ENCODE data around the gene COLGALT1.
"Not testable (repeated sequence)": the region's sequence is repeated elsewhere in the genome, so short reads cannot be mapped to it uniquely, and the experiment has no call there.

COLGALT1 gene

DNA sequence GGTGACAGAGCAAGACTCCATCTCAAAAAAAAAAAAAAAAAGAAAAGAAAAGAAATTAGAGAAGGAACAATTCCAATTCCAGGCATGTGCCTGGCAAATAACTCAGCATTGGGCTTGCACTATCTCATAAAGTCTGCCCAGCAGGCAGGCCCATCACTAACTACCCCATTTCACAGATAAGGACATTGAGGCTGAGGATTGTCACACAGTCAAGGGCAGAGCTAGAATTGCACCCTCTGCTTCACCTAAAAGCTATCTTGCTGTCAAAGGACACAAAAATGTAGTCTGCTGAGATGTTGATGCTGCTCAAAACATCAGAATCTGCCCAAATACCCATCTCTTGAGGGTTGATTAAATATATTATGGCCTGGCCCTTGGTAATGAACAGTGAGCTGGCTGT is 20.7 kb upstream of the COLGALT1 start:
- DNase-seq, result no peak

DNA sequence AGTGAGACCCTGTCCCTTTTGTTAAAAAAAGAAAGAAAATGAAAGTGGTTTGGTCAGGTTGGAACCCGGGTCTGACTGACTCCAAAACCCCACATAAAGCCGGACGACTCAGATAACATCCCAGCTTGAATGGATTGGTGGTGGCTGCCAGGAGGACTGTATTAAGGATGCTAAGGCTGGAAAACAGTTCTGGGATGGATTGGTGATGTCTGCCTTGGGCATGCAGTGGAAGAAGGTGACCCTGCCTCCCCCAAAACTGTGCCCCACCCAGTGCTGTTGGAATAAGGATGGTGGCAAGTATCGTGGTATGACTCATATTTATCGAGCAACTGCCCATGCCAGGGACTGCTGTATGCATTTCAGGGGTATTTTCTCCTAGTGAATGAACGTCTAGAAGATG is 18.5 kb upstream of the COLGALT1 start:
- DNase-seq, result no peak

DNA sequence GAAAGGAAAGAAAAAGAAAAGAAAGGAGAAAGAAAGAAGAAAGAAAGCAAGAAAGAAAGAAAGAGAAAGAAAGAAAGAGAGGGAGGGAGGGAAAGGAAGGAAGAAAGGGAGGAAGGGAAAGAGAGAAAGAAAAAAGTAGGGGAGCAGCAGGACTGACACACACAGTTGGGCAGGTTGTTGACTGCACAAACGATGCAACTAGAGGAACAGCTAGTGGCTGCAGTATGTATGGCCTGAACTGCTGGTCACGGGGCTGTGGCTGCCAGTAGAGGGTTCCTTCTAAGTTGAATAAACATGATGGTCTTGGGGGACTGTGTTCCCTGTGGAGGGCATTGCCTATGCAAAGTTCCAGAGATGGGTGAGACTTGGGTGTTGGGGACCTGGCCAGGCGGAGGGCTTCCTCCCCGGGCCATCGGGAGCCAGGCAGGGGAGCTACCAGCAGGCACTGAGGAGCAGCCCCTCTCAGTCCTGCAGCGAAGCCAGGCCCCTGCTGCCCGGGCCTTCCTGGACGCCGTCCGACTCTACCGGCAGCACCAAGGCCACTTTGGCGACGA is 16.7 kb upstream of the COLGALT1 start:
- no peak for DNase-seq

DNA sequence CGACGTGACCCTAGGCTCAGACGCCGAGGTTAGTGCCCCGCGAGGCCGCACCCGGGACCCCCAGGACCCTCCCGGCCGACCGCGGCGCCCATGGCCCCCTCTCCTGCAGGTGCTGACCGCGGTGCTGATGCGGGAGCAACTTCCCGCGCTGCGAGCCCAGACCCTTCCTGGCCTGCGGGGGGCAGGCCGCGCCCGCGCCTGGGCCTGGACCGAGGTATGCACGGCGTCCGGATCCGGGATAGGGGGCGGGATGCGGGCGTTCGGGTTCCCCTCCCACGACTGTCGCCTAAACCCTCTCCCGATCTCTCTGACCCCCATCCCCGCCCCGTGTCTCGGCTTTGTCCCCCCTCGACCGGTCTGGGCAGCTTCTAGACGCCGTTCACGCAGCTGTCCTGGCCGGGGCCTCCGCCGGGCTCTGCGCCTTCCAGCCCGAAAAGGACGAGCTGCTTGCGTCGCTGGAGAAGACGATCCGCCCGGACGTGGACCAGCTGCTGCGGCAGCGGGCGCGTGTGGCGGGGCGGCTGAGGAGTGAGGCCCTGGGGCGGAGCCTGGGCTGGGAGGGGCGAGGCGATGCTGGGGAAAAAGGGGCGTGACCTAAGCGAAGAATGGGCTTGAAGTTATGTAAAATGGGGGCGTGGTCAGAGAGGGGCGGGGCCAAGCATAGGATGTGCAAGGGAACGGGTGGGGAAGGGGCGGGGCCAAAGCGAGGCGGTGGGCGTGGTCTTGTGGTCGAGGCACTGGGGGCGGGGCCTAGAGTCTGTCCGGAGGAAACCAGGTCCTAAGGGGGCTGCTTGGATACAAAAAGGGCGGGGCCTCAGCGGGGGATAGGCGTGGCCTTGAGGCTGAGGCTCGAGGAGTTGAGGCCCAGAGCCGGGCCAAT is 16.0 kb upstream of the COLGALT1 start:
- peak; percentile 92 for DNase-seq

DNA sequence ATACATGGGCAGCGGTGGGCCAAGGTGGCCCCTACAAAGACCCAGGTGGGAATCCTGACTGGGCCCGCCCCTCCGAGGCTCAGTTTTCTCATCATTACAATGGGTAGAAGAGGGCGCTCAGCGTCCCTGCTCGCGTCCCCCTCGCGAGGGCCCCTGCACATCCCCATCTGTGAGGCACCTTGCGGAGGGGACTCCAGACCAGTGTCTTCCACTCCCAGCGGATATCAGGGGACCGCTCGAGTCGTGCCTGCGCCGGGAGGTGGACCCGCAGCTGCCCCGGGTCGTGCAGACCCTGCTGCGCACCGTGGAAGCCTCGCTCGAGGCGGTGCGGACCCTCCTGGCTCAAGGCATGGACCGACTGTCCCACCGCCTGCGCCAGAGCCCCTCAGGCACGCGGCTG is 15.3 kb upstream of the COLGALT1 start:
- DNase-seq, result no peak

GRCh38 chr19:17541184-17541759 is 14.2 kb upstream of the COLGALT1 start:
- no peak for DNase-seq

DNA sequence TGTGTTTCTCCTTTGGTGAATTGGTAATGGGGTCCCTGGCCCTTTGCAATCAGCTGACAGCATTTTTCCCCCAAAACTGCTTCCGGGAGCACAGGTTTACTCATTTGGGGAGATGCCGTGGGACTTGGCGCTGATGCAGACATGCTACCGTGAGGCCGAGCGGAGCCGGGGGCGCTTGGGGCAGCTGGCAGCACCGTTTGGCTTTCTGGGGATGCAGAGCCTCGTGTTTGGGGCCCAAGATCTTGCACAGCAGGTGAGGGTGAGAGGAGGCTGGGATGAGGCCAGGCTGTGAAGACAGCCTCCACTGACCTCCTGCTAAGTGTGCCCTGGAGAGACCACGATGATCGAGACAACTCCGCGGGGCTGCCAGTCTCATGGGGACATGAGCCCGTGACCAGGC is 13.4 kb upstream of the COLGALT1 start:
- DNase-seq, result no peak

- no peak for DNase-seq
These were observed 12.5 kb upstream of the COLGALT1 start for GRCh38 chr19:17542793-17543582.

- no peak for DNase-seq
These were observed 11.5 kb upstream of the COLGALT1 start for GRCh38 chr19:17543986-17544385.

DNA sequence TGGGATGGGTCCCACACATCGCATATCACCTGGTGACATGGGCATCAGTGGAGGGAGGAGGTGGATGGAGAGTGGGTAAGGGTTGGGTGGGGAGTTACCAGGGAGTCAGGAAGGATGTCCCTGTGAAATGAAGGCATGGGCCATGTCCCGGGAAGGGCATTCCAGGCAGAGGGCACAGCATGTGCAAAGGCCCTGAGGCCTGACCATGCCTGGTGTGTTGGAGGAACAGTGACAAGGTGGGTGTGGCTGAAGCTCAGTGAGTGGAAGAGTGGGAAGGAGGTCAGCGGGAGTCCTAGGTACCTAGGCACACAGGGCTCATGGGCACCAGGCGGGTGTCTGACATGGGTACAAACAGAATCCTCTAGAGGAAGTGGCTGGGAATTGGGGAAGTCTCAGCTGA is 11.0 kb upstream of the COLGALT1 start:
- no peak for DNase-seq

GRCh38 chr19:17548145-17548544 is 7.3 kb upstream of the COLGALT1 start:
- DNase-seq, result no peak

- no peak for DNase-seq
These were observed 6.2 kb upstream of the COLGALT1 start for GRCh38 chr19:17549085-17549740.

DNA sequence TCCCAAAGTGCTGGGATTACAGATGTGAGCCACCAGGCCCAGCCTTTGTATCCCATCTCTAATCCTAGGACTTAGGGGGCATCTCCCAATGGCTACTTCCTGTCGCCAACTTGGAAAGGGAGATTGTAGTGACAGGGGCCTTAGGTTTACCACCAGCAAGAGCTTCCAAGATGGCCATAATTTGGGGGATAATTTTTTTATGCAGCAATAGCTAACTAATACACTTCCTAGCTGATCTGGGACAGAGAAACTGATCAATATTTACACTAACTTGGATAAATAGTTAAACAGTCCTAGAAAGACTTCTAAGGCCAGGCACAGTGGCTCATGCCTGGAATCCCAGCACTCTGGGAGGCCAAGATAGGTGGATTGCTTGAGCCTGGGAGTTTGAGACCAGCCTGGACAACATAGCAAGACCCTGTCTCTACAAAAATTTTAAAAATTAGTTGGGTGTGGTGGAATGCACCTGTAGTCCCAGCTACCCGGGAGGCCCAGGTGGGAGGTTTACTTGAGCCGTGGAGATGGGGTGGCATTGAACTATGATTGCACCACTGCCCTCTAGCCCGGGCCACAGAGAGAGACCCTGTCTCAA is 5.3 kb upstream of the COLGALT1 start:
- DNase-seq, result no peak

- DNase-seq, result not testable (repeated sequence)
These were observed 2.7 kb upstream of the COLGALT1 start for GRCh38 chr19:17552735-17553134.

GRCh38 chr19:17553256-17553655 is 2.2 kb upstream of the COLGALT1 start:
- DNase-seq, result no peak

DNA sequence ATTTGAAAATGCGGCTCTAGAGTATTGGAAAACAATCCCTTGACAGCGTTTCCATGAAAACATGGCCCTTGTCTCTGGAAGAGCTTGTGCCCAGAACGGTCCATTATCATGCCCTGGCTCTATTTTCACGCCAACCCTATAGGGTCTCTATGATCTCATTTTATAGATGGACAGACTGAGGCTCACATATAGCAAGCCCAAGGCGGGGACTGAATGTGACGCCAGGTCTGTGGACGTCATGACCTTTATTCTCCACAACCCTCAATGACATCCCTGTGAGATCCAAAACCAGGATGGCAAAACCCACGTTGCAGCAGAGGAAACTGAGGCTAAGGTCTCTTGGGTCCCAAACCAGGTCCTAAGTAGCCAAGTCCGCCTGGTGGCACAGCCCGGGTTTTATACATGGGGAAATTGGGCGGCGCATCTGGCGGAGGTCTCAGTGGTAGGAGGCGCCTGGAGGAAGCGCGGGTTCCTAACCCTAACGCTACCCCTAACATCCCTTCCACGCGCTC is 425 bp upstream of the COLGALT1 start:
- no peak for DNase-seq

- DNase-seq, result peak; percentile 8
These were observed 722 bp downstream of the COLGALT1 start for GRCh38 chr19:17555929-17556813.

- no peak for DNase-seq
These were observed 1.5 kb downstream of the COLGALT1 start for GRCh38 chr19:17556995-17557394.

GRCh38 chr19:17557466-17557865 is 2.0 kb downstream of the COLGALT1 start:
- no peak for DNase-seq

DNA sequence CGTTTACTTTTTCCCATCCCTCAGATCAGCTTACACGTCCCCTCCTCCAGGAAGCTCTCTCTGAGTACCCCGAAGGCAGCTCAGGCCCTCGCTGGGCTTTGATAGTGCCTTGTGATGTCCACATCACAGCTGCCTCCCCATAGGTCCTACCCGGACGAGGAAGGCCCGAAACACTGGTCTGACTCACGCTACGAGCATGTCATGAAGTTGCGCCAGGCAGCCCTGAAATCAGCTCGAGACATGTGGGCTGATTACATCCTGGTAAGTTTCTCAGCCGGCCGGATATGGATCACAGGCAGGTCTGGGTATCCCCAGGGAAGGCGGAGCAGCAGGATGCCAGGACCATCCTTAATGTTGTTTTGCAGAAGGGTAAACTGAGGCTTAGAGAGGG is 4.8 kb downstream of the COLGALT1 start:
- no peak for DNase-seq

DNA sequence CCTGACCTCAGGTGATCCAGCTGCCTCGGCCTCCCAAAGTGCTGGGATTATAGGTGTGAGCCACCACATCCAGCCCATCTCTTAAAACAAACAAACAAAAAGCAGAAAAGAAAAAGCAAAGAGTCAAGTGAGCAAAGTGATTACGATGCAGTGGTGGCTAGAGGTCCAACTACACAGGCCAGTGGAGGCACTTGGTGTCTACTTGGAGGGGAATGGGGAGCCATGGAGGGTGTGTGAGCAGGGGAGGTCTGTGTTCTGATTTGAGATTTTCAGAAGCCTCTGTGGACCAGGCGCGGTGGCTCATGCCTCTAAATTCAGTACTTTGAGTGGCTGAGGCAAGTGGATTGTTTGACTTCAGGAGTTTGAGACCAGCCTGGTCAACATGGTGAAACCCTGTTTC is 6.6 kb downstream of the COLGALT1 start:
- DNase-seq, result no peak
